GM13977 (cell line): ENCODE results near the gene DTNA.

Experiments used
- DNase-seq: peaks from one replicate; pipeline ENCODE4 v3.0.0; 2012; ENCODE audit warnings: low spot score
- CTCF ChIP-seq: IDR thresholded peaks from 2 replicates; pipeline ENCODE4 v1.5.1; 2012; ENCODE audit warnings: mild to moderate bottlenecking, control low read depth; ENCODE audit not compliant: insufficient read depth; ENCODE audit errors: extremely low read depth, missing control alignments
- in situ Hi-C: fragments of 300-500 bp; cut with MboI; formaldehyde crosslinking; loops from one replicate; pipeline ENCODE4 v1.12.0; 2022; ENCODE audit warnings: low sequenced_read_pairs, low pct_unique_long_range_greater_than_20kb, mixed read lengths, inconsistent platforms; ENCODE audit not compliant: unreplicated experiment

Gene DTNA

GRCh38 chr18:34932792-34933466, 222.8 kb downstream of the DTNA start:
- in situ Hi-C loops = no loop called here
- no peak for TF ChIP-seq CTCF
- DNase-seq = no peak

- in situ Hi-C loops = no loop called here
- DNase-seq = no peak
- TF ChIP-seq CTCF = no peak
Observed at GRCh38 chr18:34933909-34934661, 224.0 kb downstream of the DTNA start.

- DNase-seq = no peak
- in situ Hi-C loops = no loop called here
- TF ChIP-seq CTCF = no peak
Observed at GRCh38 chr18:34936772-34937171, 226.7 kb downstream of the DTNA start.

GRCh38 chr18:34938090-34938489, 228.0 kb downstream of the DTNA start:
- DNase-seq = no peak
- in situ Hi-C loops = no loop called here
- TF ChIP-seq CTCF = no peak
